Astrocyte of the spinal cord (primary cell): ENCODE measurements around the gene FREM3.
A peak's percentile ranks its signal among the peaks of the same experiment; 100 is the strongest.
"Not testable (repeated sequence)": the region's sequence is repeated elsewhere in the genome, so short reads cannot be mapped to it uniquely, and the experiment has no call there.

Experiments
- DNase-seq: peaks from one replicate; pipeline ENCODE4 v3.0.0; 2011; ENCODE audit warnings: low read depth, low spot score
- H3K4me3 ChIP-seq: 2 replicates; pipeline ENCODE4 v1.5.1; 2011; ENCODE audit warnings: low read depth, mild to moderate bottlenecking, low read length, moderate library complexity
- CTCF ChIP-seq: IDR thresholded peaks from 2 replicates; pipeline ENCODE4 v1.5.1; 2012; ENCODE audit warnings: low read depth, mild to moderate bottlenecking, low read length, inconsistent platforms
- in situ Hi-C: cut with HindIII; loops from 2 replicates; pipeline ENCODE4 v1.10.0; 2017; ENCODE audit warnings: low sequenced_read_pairs

Gene FREM3

GRCh38 chr4:143554728-143555597 is 145.5 kb downstream of the FREM3 start:
- H3K4me3 ChIP-seq: no peak overlapping the region
- no peak for TF ChIP-seq CTCF
- no peak for DNase-seq
- in situ Hi-C loops: no loop called here

GRCh38 chr4:143549928-143550327 is 150.5 kb downstream of the FREM3 start:
- no peak for DNase-seq
- no peak overlapping the region for H3K4me3 ChIP-seq
- in situ Hi-C loops: no loop called here
- no peak for TF ChIP-seq CTCF

- in situ Hi-C loops: no loop called here
- H3K4me3 ChIP-seq: no peak overlapping the region
- no peak for DNase-seq
- no peak for TF ChIP-seq CTCF
Observed at GRCh38 chr4:143539670-143540023, 160.8 kb downstream of the FREM3 start.

GRCh38 chr4:143538979-143539669 is 161.4 kb downstream of the FREM3 start:
- DNase-seq: no peak

GRCh38 chr4:143531788-143532491 is 168.5 kb downstream of the FREM3 start:
- no peak overlapping the region for H3K4me3 ChIP-seq
- no peak for TF ChIP-seq CTCF
- in situ Hi-C loops: no loop called here
- peak; percentile 20 for DNase-seq

More at GRCh38 chr4:143538979-143539669, 161.4 kb downstream of the FREM3 start:
- in situ Hi-C loops: no loop called here
- no peak for TF ChIP-seq CTCF
- H3K4me3 ChIP-seq: no peak overlapping the region

- in situ Hi-C loops: no loop called here
- peak; percentile 51 for TF ChIP-seq CTCF
- H3K4me3 ChIP-seq: no peak overlapping the region
- peak; percentile 17 for DNase-seq
Observed at GRCh38 chr4:143531380-143531779, 169.1 kb downstream of the FREM3 start.

- DNase-seq, H3K4me3 ChIP-seq, in situ Hi-C loops: not testable (repeated sequence)
Observed at GRCh38 chr4:143528046-143528445, 172.4 kb downstream of the FREM3 start.
